Bronchial epithelial cell (primary cell): ENCODE measurements around the gene MEST. TPM values are rescaled to one million over a fixed set of nuclear protein-coding genes. Genes with fewer than 3 reads are reported as not detected.
"Not testable (repeated sequence)": the region's sequence is repeated elsewhere in the genome, so short reads cannot be mapped to it uniquely, and the experiment has no call there.

Source experiments
- DNase-seq: peaks from one replicate; pipeline ENCODE4 v3.0.0-alpha.2; 2010; ENCODE audit warnings: low read depth
- FAIRE-seq: peaks from 2 replicates; lab custom pipeline; 2011; peaks lifted over from hg19 to GRCh38; lab: Jason Lieb, UNC
- H3K27me3 ChIP-seq: 2 replicates; pipeline ENCODE4 v1.5.1; 2011; ENCODE audit warnings: low read length; ENCODE audit not compliant: control insufficient read depth, insufficient read depth
- H3K36me3 ChIP-seq: 2 replicates; pipeline ENCODE4 v1.5.1; 2011; ENCODE audit warnings: low read length; ENCODE audit not compliant: control insufficient read depth, insufficient read depth
- H3K4me3 ChIP-seq: 2 replicates; pipeline ENCODE4 v1.5.1; 2011; ENCODE audit warnings: mild to moderate bottlenecking, low read depth, low read length, control low read depth
- total RNA-seq: library from RNA; depleted of rRNA; stranded (reverse); fragments of >200 nt; gene quantifications from 2 replicates; pipeline ENCODE4 v1.2.1, GENCODE V29; 2014
- TF ChIP-seq, protein P1 (sequence below): IDR thresholded peaks from 2 replicates; pipeline ENCODE4 v1.5.1; 2011; ENCODE audit warnings: mild to moderate bottlenecking, moderate library complexity, low read length, control low read depth, inconsistent platforms; ENCODE audit not compliant: insufficient read depth, severe bottlenecking

MEST gene
- total RNA-seq, 1 donor from 2014 or later: 11.8 TPM

DNA sequence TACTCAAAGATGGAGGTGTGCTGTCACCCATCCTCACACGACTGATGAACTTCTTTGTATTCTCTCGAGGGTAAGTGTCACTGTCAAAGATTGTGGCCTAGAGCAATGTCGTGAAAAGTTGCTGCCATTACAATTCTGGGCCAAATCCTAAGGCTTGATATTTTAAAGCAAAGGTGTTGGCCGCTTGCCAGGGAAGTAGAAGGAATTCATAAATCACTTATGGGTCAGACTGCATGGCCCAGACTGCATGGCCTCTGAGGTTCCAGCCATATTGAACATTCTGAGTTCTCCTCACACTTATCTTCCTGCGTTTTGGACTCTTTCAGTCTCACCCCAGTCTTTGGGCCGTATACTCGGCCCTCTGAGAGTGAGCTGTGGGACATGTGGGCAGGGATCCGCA lies 8.6 kb downstream of the MEST start:
- no peak for FAIRE-seq
- peaks cover 3% of the 10 kb centered on the region for H3K36me3 ChIP-seq
- no peak for DNase-seq

DNA sequence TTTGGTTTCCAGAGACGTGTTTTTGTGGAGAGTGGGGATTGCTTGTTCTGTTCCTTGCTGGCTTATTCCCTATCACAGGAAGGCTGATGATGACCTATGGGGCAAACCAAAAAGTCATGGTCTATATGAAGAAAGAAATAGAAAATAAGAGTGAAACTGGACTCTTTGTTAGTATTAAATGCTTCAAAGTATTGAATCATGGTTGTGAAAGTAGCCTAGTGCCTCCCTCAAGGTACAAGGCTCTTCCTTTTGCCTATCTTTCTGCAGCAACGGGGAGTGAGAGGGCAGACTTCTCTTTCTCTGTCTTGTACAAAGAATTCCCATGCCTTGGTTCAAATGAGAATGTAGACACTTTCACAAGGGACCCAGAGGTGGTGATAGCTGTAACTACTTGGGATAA lies 9.0 kb downstream of the MEST start:
- DNase-seq (no peak), FAIRE-seq (no peak)
- TF ChIP-seq, protein P1, sequence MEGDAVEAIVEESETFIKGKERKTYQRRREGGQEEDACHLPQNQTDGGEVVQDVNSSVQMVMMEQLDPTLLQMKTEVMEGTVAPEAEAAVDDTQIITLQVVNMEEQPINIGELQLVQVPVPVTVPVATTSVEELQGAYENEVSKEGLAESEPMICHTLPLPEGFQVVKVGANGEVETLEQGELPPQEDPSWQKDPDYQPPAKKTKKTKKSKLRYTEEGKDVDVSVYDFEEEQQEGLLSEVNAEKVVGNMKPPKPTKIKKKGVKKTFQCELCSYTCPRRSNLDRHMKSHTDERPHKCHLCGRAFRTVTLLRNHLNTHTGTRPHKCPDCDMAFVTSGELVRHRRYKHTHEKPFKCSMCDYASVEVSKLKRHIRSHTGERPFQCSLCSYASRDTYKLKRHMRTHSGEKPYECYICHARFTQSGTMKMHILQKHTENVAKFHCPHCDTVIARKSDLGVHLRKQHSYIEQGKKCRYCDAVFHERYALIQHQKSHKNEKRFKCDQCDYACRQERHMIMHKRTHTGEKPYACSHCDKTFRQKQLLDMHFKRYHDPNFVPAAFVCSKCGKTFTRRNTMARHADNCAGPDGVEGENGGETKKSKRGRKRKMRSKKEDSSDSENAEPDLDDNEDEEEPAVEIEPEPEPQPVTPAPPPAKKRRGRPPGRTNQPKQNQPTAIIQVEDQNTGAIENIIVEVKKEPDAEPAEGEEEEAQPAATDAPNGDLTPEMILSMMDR: no peak
- Histone ChIP-seq H3K27me3 (no peaks in the 10 kb centered on the region), H3K36me3 (peaks cover 5% of the 10 kb centered on the region), H3K4me3 (no peak overlapping the region)

More for the DNA sequence above, 8.6 kb downstream of the MEST start:
- Histone ChIP-seq H3K27me3 (no peaks in the 10 kb centered on the region), H3K4me3 (no peak overlapping the region)
- TF ChIP-seq, protein P1: no peak

DNA sequence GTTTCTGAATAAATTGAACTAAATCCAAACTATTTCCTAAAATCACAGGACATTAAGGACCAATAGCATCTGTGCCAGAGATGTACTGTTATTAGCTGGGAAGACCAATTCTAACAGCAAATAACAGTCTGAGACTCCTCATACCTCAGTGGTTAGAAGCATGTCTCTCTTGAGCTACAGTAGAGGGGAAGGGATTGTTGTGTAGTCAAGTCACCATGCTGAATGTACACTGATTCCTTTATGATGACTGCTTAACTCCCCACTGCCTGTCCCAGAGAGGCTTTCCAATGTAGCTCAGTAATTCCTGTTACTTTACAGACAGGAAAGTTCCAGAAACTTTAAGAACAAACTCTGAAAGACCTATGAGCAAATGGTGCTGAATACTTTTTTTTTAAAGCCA lies 13.9 kb downstream of the MEST start:
- Histone ChIP-seq H3K4me3 (no peak overlapping the region), H3K36me3 (peaks cover 6% of the 10 kb centered on the region), H3K27me3 (no peaks in the 10 kb centered on the region)
- no peak for FAIRE-seq
- DNase-seq: no peak
- TF ChIP-seq, protein P1: no peak

DNA sequence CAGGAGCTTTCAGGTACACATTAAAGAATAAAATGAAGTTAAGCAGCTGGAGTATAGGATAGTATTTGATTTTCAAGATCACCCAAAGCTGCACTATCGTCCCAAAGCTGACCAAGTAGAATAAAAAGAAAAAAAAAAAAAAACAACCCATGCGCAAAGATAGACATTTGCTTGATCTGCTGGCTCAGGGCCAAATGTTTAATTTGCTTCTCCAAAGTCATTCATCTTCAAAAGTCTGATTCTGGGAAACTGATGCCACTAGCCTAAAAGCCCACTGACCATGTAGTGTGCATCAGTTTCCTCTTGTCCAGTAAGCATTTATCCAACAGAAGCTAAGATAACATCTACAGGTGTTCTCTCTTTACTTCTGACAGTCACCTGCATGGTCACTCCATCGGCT lies 14.5 kb downstream of the MEST start:
- DNase-seq (no peak), FAIRE-seq (no peak)
- H3K4me3 ChIP-seq: no peak overlapping the region
- no peaks in the 10 kb centered on the region for H3K27me3 ChIP-seq
- peaks cover 6% of the 10 kb centered on the region for H3K36me3 ChIP-seq
- TF ChIP-seq, protein P1: no peak

DNA sequence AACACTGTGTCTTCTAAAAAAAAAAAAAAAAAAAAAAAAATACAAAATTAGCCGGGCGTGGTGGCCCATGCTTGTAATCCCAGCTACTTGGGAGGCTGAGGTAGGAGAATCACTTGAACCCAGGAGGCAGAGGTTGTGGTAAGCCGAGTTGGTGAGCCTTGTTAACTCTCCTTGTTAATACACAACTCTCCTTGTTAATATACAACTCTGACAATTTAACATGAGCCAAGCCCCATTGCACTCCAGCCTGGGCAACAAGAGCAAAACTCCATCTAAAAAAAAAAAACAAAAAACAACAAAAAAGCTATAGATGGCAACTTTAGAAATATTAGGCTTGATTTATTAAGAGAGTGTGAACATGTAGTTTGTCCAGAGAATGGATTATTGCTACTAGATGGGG lies 20.2 kb downstream of the MEST start:
- DNase-seq, H3K27me3 ChIP-seq, H3K4me3 ChIP-seq, FAIRE-seq, H3K36me3 ChIP-seq: not testable (repeated sequence)

DNA sequence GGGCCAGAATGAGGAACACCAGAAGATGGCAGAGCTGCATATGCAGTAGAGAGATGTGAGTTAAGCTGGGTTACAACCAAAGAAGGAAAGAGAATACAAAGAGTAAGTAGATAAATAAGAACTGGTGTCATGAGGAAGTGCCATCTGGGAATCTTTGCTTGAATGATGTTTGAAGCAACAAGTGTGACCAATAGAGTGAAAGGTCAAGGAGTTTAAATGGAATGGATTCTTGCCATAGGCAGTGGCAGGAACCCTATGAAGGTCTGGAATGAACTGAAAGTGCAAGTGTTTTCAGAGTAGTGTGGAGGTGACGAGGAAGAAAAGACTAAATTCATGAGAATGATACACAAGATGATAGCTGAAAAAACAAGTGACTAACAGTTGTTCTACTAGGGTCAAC lies 21.6 kb downstream of the MEST start:
- DNase-seq (no peak), FAIRE-seq (no peak)
- H3K27me3 ChIP-seq: no peaks in the 10 kb centered on the region
- TF ChIP-seq, protein P1: no peak
- H3K36me3 ChIP-seq: peaks cover under 1% of the 10 kb centered on the region
- H3K4me3 ChIP-seq: no peak overlapping the region
